ENCODE measurements around the gene GATAD2B.

DNA sequence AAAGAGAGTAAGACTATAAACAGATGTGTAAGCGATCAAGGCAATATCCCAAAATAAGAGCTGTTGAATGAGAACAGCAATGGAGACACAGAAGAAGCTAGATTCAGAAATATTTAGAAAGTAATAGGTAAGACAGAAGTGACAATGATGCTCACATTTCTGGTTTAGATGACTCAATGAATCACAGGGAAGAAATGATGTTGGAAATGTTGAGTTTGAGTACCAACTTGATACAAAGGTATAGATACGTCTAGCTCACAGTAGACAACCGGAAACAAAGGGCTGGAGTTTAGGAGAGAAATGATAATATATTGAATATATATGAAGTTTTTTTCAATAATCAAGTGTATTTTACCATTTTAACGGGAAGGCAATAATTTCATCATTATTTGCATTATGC is 6.5 kb downstream of the GATAD2B start:
- TF ChIP-seq, protein P1, sequence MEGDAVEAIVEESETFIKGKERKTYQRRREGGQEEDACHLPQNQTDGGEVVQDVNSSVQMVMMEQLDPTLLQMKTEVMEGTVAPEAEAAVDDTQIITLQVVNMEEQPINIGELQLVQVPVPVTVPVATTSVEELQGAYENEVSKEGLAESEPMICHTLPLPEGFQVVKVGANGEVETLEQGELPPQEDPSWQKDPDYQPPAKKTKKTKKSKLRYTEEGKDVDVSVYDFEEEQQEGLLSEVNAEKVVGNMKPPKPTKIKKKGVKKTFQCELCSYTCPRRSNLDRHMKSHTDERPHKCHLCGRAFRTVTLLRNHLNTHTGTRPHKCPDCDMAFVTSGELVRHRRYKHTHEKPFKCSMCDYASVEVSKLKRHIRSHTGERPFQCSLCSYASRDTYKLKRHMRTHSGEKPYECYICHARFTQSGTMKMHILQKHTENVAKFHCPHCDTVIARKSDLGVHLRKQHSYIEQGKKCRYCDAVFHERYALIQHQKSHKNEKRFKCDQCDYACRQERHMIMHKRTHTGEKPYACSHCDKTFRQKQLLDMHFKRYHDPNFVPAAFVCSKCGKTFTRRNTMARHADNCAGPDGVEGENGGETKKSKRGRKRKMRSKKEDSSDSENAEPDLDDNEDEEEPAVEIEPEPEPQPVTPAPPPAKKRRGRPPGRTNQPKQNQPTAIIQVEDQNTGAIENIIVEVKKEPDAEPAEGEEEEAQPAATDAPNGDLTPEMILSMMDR (conservative IDR thresholded peaks at IDR 0.05 in 1 of 2, IDR thresholded peaks at IDR 0.05 in 1 of 2; ENCODE audit: low read depth in 1 of 2, low read length in 2 of 2), result no peak
- TF ChIP-seq EZH2 (IDR thresholded peaks at IDR 0.05; ENCODE audit: low read length, missing control alignments), result no peak

All from fibroblast of lung (primary cell).